Measurements from ENCODE around the gene WBP4.
A peak's percentile ranks its signal among the peaks of the same experiment; 100 is the strongest.
"Not testable (repeated sequence)": the region's sequence is repeated elsewhere in the genome, so short reads cannot be mapped to it uniquely, and the experiment has no call there.

The WBP4 gene

GRCh38 chr13:41061075-41061913 is at the start of gene WBP4:
TSS of gene WBP4 (plus strand) at chr13:41061509. CDS start at chr13:41061674, 165 bp downstream.
- peak; percentile 93 for DNase-seq
- in situ Hi-C loops (cut with HindIII; ENCODE audit: low pct_ligation_motif_present, low pct_unique_long_range_greater_than_20kb, low sequenced_read_pairs) = no loop called here

GRCh38 chr13:41012536-41012935 is 48.8 kb upstream of the WBP4 start:
- in situ Hi-C loops (cut with HindIII; ENCODE audit: low pct_ligation_motif_present, low pct_unique_long_range_greater_than_20kb, low sequenced_read_pairs) = no loop called here
- no peak for DNase-seq

GRCh38 chr13:41013835-41014234 is 47.5 kb upstream of the WBP4 start:
- DNase-seq = no peak
- in situ Hi-C loops (cut with HindIII; ENCODE audit: low pct_ligation_motif_present, low pct_unique_long_range_greater_than_20kb, low sequenced_read_pairs) = no loop called here

- in situ Hi-C loops (cut with HindIII; ENCODE audit: low pct_ligation_motif_present, low pct_unique_long_range_greater_than_20kb, low sequenced_read_pairs) = no loop called here
- DNase-seq = no peak
Observed at GRCh38 chr13:41015920-41016319, 45.4 kb upstream of the WBP4 start.

- DNase-seq = peak; percentile 22
- in situ Hi-C loops (cut with HindIII; ENCODE audit: low pct_ligation_motif_present, low pct_unique_long_range_greater_than_20kb, low sequenced_read_pairs) = no loop called here
Observed at GRCh38 chr13:41017159-41017558, 44.1 kb upstream of the WBP4 start.

GRCh38 chr13:41017817-41018601 is 43.3 kb upstream of the WBP4 start:
- peak; percentile 14 for DNase-seq
- in situ Hi-C loops (cut with HindIII; ENCODE audit: low pct_ligation_motif_present, low pct_unique_long_range_greater_than_20kb, low sequenced_read_pairs) = no loop called here

GRCh38 chr13:41018602-41018948 is 42.7 kb upstream of the WBP4 start:
- in situ Hi-C loops (cut with HindIII; ENCODE audit: low pct_ligation_motif_present, low pct_unique_long_range_greater_than_20kb, low sequenced_read_pairs) = no loop called here
- no peak for DNase-seq

GRCh38 chr13:41019011-41019487 is 42.3 kb upstream of the WBP4 start, which contains the start of gene ELF1:
TSS of gene ELF1 (minus strand) at chr13:41019316. CDS start at chr13:40982054, 37,262 bp downstream.
- in situ Hi-C loops (cut with HindIII; ENCODE audit: low pct_ligation_motif_present, low pct_unique_long_range_greater_than_20kb, low sequenced_read_pairs) = no loop called here
- peak; percentile 85 for DNase-seq

- in situ Hi-C loops (cut with HindIII; ENCODE audit: low pct_ligation_motif_present, low pct_unique_long_range_greater_than_20kb, low sequenced_read_pairs) = no loop called here
- peak; percentile 55 for DNase-seq
Observed at GRCh38 chr13:41019578-41020347, 41.5 kb upstream of the WBP4 start.

GRCh38 chr13:41025518-41025917 is 35.8 kb upstream of the WBP4 start:
- no peak for DNase-seq
- in situ Hi-C loops (cut with HindIII; ENCODE audit: low pct_ligation_motif_present, low pct_unique_long_range_greater_than_20kb, low sequenced_read_pairs) = no loop called here

GRCh38 chr13:41026788-41027187 is 34.5 kb upstream of the WBP4 start:
- in situ Hi-C loops (cut with HindIII; ENCODE audit: low pct_ligation_motif_present, low pct_unique_long_range_greater_than_20kb, low sequenced_read_pairs) = no loop called here
- no peak for DNase-seq

- no peak for DNase-seq
- in situ Hi-C loops (cut with HindIII; ENCODE audit: low pct_ligation_motif_present, low pct_unique_long_range_greater_than_20kb, low sequenced_read_pairs) = no loop called here
Observed at GRCh38 chr13:41028051-41028450, 33.3 kb upstream of the WBP4 start.

- no peak for DNase-seq
Observed at GRCh38 chr13:41029629-41030028, 31.7 kb upstream of the WBP4 start.

GRCh38 chr13:41032691-41033376 is 28.5 kb upstream of the WBP4 start:
- DNase-seq = no peak
- in situ Hi-C loops (cut with HindIII; ENCODE audit: low pct_ligation_motif_present, low pct_unique_long_range_greater_than_20kb, low sequenced_read_pairs) = no loop called here

More at GRCh38 chr13:41029629-41030028, 31.7 kb upstream of the WBP4 start:
- in situ Hi-C loops (cut with HindIII; ENCODE audit: low pct_ligation_motif_present, low pct_unique_long_range_greater_than_20kb, low sequenced_read_pairs) = no loop called here

GRCh38 chr13:41034382-41034781 is 26.9 kb upstream of the WBP4 start:
- DNase-seq = no peak
- in situ Hi-C loops (cut with HindIII; ENCODE audit: low pct_ligation_motif_present, low pct_unique_long_range_greater_than_20kb, low sequenced_read_pairs) = no loop called here

GRCh38 chr13:41034881-41035280 is 26.4 kb upstream of the WBP4 start:
- in situ Hi-C loops (cut with HindIII; ENCODE audit: low pct_ligation_motif_present, low pct_unique_long_range_greater_than_20kb, low sequenced_read_pairs) = no loop called here

GRCh38 chr13:41036557-41036956 is 24.8 kb upstream of the WBP4 start:
- in situ Hi-C loops (cut with HindIII; ENCODE audit: low pct_ligation_motif_present, low pct_unique_long_range_greater_than_20kb, low sequenced_read_pairs); DNase-seq: not testable (repeated sequence)

More at GRCh38 chr13:41034881-41035280, 26.4 kb upstream of the WBP4 start:
- no peak for DNase-seq

GRCh38 chr13:41039746-41040145 is 21.6 kb upstream of the WBP4 start:
- no peak for DNase-seq
- in situ Hi-C loops (cut with HindIII; ENCODE audit: low pct_ligation_motif_present, low pct_unique_long_range_greater_than_20kb, low sequenced_read_pairs) = no loop called here
